HepG2 (cell line): ENCODE data around the gene UBAP1L. TPM values are rescaled to one million over a fixed set of nuclear protein-coding genes. Genes with fewer than 3 reads are reported as not detected.

ENCODE experiments used
- CREB3 ChIP-seq: sonication (generic); formaldehyde crosslinking; IDR thresholded peaks from 2 replicates; pipeline ENCODE4 v1.5.0; 2020; ENCODE audit warnings: missing genetic modification reagents
- CREBL2 ChIP-seq: sonication (generic); formaldehyde crosslinking; IDR thresholded peaks from 2 replicates; pipeline ENCODE4 v1.8.1; 2023; ENCODE audit warnings: missing genetic modification reagents, mild to moderate bottlenecking, borderline replicate concordance
- HDAC6 ChIP-seq: fragments of 200-600 bp; sonication (generic); IDR thresholded peaks from 2 replicates; pipeline ENCODE4 v1.7.0; 2017; ENCODE audit warnings: mild to moderate bottlenecking, antibody characterized with exemption, low read length, low read depth
- SP1 ChIP-seq, 2 experiments: fragments of 450-650 bp in 1 of 2; sonication (generic) in 1 of 2; formaldehyde crosslinking in 1 of 2; IDR thresholded peaks; 2 replicates each; pipeline versions ENCODE4 v1.4.0 to v1.6.1; 2016 to 2020; ENCODE audit warnings: missing genetic modification reagents in 1 of 2
- SP5 ChIP-seq: IDR thresholded peaks from 2 replicates; pipeline ENCODE4 v1.6.1; 2016; ENCODE audit warnings: low read depth, borderline replicate concordance
- ZNF121 ChIP-seq: sonication (generic); formaldehyde crosslinking; IDR thresholded peaks from 2 replicates; pipeline ENCODE4 v1.5.0; 2020; ENCODE audit warnings: mild to moderate bottlenecking, missing genetic modification reagents
- ZNF17 ChIP-seq: sonication (generic); formaldehyde crosslinking; IDR thresholded peaks from 2 replicates; pipeline ENCODE4 v1.5.0; 2020; ENCODE audit warnings: mild to moderate bottlenecking, missing genetic modification reagents
- ZNF780A ChIP-seq: sonication (generic); formaldehyde crosslinking; IDR thresholded peaks from 2 replicates; pipeline ENCODE4 v1.8.0; 2022; ENCODE audit warnings: mild to moderate bottlenecking, missing genetic modification reagents, moderate library complexity
- polyA plus RNA-seq, 8 experiments: library from polyadenylated mRNA; depleted of rRNA in 3 of 8; stranded (reverse) in 7 of 8; unstranded in 1 of 8; fragments of >200 nt; fragmentation: Illumina TruSeq in 4 of 8; extraction: Trizol in 4 of 8; gene quantifications; 2 replicates each; pipeline versions ENCODE4 v1.2.1 to v1.2.3, GENCODE V29; 2011 to 2016; ENCODE audit warnings: low read depth in 4 of 8, missing spikeins in 1 of 8, mixed read lengths in 1 of 8; ENCODE audit not compliant: insufficient read depth in 1 of 8
- total RNA-seq, 5 experiments: library from RNA; depleted of rRNA; stranded (reverse); fragments of >200 nt; fragmentation: Illumina TruSeq; extraction: Trizol; gene quantifications; 2 replicates each; pipeline ENCODE4 v1.2.3, GENCODE V29; 2016; ENCODE audit warnings: low read depth in 1 of 5
- TF ChIP-seq, protein P1 (sequence below): sonication (generic); formaldehyde crosslinking; conservative IDR thresholded peaks from 2 replicates; pipeline ENCODE4 v1.4.0; 2020; ENCODE audit warnings: missing genetic modification reagents
- TF ChIP-seq, protein P2 (sequence below): fragments of 450-650 bp; IDR thresholded peaks from 2 replicates; pipeline ENCODE4 v1.6.1; 2017
- TF ChIP-seq, protein P3 (sequence below): sonication (generic); formaldehyde crosslinking; IDR thresholded peaks from 2 replicates; pipeline ENCODE4 v1.4.0; 2020; ENCODE audit warnings: missing genetic modification reagents, borderline replicate concordance
- TF ChIP-seq, protein P4 (sequence below): IDR thresholded peaks from 2 replicates; pipeline ENCODE4 v1.6.1; 2016; ENCODE audit warnings: missing biosample characterization, missing genetic modification reagents, low read depth
- TF ChIP-seq, protein P5 (sequence below): sonication (generic); formaldehyde crosslinking; IDR thresholded peaks from 2 replicates; pipeline ENCODE4 v1.8.0; 2022; ENCODE audit warnings: mild to moderate bottlenecking, missing genetic modification reagents, moderate library complexity
- TF ChIP-seq, protein P6 (sequence below): sonication (generic); formaldehyde crosslinking; IDR thresholded peaks from 2 replicates; pipeline ENCODE4 v1.5.0; 2020; ENCODE audit warnings: mild to moderate bottlenecking, missing genetic modification reagents, borderline replicate concordance

Gene UBAP1L
- total and polyA plus RNA-seq, 2 of the 13 experiments (the other 11 are each of a cell fraction or from before 2014, with no cell fraction given) = 0.86 to 1.4 TPM

GRCh38 chr15:65133548-65134200 is 18.7 kb upstream of the UBAP1L start, which contains the start of gene PDCD7 (continued):
- TF ChIP-seq, protein P1, sequence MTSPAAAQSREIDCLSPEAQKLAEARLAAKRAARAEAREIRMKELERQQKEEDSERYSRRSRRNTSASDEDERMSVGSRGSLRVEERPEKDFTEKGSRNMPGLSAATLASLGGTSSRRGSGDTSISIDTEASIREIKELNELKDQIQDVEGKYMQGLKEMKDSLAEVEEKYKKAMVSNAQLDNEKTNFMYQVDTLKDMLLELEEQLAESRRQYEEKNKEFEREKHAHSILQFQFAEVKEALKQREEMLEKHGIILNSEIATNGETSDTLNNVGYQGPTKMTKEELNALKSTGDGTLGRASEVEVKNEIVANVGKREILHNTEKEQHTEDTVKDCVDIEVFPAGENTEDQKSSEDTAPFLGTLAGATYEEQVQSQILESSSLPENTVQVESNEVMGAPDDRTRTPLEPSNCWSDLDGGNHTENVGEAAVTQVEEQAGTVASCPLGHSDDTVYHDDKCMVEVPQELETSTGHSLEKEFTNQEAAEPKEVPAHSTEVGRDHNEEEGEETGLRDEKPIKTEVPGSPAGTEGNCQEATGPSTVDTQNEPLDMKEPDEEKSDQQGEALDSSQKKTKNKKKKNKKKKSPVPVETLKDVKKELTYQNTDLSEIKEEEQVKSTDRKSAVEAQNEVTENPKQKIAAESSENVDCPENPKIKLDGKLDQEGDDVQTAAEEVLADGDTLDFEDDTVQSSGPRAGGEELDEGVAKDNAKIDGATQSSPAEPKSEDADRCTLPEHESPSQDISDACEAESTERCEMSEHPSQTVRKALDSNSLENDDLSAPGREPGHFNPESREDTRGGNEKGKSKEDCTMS (CRISPR knock-in tag) = no peak
- TF ChIP-seq, protein P2, sequence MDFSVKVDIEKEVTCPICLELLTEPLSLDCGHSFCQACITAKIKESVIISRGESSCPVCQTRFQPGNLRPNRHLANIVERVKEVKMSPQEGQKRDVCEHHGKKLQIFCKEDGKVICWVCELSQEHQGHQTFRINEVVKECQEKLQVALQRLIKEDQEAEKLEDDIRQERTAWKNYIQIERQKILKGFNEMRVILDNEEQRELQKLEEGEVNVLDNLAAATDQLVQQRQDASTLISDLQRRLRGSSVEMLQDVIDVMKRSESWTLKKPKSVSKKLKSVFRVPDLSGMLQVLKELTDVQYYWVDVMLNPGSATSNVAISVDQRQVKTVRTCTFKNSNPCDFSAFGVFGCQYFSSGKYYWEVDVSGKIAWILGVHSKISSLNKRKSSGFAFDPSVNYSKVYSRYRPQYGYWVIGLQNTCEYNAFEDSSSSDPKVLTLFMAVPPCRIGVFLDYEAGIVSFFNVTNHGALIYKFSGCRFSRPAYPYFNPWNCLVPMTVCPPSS = no peak
- TF ChIP-seq, protein P3, sequence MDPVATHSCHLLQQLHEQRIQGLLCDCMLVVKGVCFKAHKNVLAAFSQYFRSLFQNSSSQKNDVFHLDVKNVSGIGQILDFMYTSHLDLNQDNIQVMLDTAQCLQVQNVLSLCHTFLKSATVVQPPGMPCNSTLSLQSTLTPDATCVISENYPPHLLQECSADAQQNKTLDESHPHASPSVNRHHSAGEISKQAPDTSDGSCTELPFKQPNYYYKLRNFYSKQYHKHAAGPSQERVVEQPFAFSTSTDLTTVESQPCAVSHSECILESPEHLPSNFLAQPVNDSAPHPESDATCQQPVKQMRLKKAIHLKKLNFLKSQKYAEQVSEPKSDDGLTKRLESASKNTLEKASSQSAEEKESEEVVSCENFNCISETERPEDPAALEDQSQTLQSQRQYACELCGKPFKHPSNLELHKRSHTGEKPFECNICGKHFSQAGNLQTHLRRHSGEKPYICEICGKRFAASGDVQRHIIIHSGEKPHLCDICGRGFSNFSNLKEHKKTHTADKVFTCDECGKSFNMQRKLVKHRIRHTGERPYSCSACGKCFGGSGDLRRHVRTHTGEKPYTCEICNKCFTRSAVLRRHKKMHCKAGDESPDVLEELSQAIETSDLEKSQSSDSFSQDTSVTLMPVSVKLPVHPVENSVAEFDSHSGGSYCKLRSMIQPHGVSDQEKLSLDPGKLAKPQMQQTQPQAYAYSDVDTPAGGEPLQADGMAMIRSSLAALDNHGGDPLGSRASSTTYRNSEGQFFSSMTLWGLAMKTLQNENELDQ (CRISPR knock-in tag) = no peak
- TF ChIP-seq SP1 (IDR thresholded peaks at IDR 0.05) = no peak
- TF ChIP-seq SP1 (CRISPR knock-in tag; IDR thresholded peaks at IDR 0.05) = peak; percentile 57; the same call in 1 of the 2 replicates
- TF ChIP-seq, protein P4, sequence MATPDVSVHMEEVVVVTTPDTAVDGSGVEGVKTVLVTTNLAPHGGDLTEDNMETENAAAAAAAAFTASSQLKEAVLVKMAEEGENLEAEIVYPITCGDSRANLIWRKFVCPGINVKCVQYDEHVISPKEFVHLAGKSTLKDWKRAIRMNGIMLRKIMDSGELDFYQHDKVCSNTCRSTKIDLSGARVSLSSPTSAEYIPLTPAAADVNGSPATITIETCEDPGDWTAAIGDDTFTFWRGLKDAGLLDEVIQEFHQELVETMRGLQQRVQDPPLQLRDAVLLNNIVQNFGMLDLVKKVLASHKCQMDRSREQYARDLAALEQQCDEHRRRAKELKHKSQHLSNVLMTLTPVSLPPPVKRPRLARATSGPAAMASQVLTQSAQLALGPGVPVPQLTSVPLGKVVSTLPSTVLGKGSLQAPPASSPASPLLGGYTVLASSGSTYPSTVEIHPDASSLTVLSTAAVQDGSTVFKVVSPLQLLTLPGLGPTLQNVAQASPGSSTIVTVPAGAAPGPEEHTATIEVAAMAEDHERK (CRISPR knock-in tag) = 0 out of 2 replicates have a peak, but pooled peaks have one; percentile 31
- TF ChIP-seq, protein P5, sequence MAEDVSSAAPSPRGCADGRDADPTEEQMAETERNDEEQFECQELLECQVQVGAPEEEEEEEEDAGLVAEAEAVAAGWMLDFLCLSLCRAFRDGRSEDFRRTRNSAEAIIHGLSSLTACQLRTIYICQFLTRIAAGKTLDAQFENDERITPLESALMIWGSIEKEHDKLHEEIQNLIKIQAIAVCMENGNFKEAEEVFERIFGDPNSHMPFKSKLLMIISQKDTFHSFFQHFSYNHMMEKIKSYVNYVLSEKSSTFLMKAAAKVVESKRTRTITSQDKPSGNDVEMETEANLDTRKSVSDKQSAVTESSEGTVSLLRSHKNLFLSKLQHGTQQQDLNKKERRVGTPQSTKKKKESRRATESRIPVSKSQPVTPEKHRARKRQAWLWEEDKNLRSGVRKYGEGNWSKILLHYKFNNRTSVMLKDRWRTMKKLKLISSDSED (CRISPR knock-in tag) = no peak
- TF ChIP-seq ZNF780A (CRISPR knock-in tag) = no peak
- TF ChIP-seq CREBL2 = no peak
- TF ChIP-seq, protein P6, sequence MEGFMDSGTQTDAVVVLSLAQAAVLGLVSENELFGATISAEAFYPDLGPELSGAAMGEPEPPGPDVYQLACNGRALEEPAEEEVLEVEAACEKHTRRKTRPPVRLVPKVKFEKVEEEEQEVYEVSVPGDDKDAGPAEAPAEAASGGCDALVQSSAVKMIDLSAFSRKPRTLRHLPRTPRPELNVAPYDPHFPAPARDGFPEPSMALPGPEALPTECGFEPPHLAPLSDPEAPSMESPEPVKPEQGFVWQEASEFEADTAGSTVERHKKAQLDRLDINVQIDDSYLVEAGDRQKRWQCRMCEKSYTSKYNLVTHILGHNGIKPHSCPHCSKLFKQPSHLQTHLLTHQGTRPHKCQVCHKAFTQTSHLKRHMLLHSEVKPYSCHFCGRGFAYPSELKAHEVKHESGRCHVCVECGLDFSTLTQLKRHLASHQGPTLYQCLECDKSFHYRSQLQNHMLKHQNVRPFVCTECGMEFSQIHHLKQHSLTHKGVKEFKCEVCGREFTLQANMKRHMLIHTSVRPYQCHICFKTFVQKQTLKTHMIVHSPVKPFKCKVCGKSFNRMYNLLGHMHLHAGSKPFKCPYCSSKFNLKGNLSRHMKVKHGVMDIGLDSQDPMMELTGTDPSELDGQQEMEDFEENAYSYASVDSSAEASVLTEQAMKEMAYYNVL (CRISPR knock-in tag) = no peak
- no peak for TF ChIP-seq CREB3
- TF ChIP-seq ZNF17 (CRISPR knock-in tag) = no peak
- TF ChIP-seq SP5 = 0 out of 2 replicates have a peak, but pooled peaks have one; percentile 20
- TF ChIP-seq ZNF121 (CRISPR knock-in tag) = no peak
- no peak for TF ChIP-seq HDAC6
